ENCODE measurements around the gene SPART.

DNA sequence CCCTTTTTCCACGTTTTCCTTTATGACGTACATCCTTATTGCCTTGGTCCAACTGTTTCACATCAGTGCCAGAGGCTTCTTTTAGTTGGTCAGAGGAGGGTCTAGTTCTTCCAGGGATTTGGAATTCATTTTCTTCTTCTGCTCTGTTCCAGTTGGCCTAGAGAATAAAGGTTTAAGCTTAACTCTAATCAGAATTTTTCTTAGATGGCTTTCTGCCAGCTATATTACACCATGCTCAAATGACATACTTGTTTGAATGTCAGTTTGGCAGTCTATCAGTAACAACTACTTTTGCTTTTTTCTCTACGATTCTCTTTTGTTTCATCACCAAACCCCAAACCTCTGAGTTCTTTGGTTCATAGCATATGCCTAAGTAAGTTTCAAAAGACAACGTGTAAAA lies 16.8 kb downstream of the SPART start:
- TF ChIP-seq, protein P1, sequence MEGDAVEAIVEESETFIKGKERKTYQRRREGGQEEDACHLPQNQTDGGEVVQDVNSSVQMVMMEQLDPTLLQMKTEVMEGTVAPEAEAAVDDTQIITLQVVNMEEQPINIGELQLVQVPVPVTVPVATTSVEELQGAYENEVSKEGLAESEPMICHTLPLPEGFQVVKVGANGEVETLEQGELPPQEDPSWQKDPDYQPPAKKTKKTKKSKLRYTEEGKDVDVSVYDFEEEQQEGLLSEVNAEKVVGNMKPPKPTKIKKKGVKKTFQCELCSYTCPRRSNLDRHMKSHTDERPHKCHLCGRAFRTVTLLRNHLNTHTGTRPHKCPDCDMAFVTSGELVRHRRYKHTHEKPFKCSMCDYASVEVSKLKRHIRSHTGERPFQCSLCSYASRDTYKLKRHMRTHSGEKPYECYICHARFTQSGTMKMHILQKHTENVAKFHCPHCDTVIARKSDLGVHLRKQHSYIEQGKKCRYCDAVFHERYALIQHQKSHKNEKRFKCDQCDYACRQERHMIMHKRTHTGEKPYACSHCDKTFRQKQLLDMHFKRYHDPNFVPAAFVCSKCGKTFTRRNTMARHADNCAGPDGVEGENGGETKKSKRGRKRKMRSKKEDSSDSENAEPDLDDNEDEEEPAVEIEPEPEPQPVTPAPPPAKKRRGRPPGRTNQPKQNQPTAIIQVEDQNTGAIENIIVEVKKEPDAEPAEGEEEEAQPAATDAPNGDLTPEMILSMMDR (IDR thresholded peaks at IDR 0.05) = no peak
- no peak for TF ChIP-seq POLR2A (IDR thresholded peaks at IDR 0.05)
